H9 (cell line): ENCODE data around the gene MEDAG. TPM values are rescaled to one million over a fixed set of nuclear protein-coding genes. Genes with fewer than 3 reads are reported as not detected.

Source experiments
- DNase-seq: peaks from one replicate; pipeline ENCODE4 v3.0.0-alpha.2; 2017
- H2AFZ ChIP-seq: one replicate; pipeline ENCODE4 v1.6.1; 2013; ENCODE audit warnings: mild to moderate bottlenecking, low read length, control low read depth, moderate library complexity
- H2AK5ac ChIP-seq: 2 replicates; pipeline ENCODE4 v1.6.1; 2013; ENCODE audit warnings: low read length, control low read depth, mixed read lengths; ENCODE audit not compliant: insufficient read length
- H2BK120ac ChIP-seq: one replicate; pipeline ENCODE4 v1.6.1; 2013; ENCODE audit warnings: low read depth, mild to moderate bottlenecking, low read length, control low read depth, inconsistent platforms; ENCODE audit not compliant: poor library complexity, severe bottlenecking
- H2BK12ac ChIP-seq: 2 replicates; pipeline ENCODE4 v1.6.1; 2013; ENCODE audit warnings: low read length, control low read depth, mixed read lengths, low read depth; ENCODE audit not compliant: insufficient read length
- H2BK15ac ChIP-seq: 2 replicates; pipeline ENCODE4 v1.6.1; 2013; ENCODE audit warnings: low read depth, low read length, control low read depth
- H2BK20ac ChIP-seq: one replicate; pipeline ENCODE4 v1.6.1; 2013; ENCODE audit warnings: low read depth, mild to moderate bottlenecking, low read length, control low read depth, inconsistent platforms; ENCODE audit not compliant: poor library complexity, severe bottlenecking
- H2BK5ac ChIP-seq: 2 replicates; pipeline ENCODE4 v1.6.1; 2013; ENCODE audit warnings: low read length, control low read depth, mixed read lengths; ENCODE audit not compliant: insufficient read length
- H3K14ac ChIP-seq: 2 replicates; pipeline ENCODE4 v1.6.1; 2013; ENCODE audit warnings: low read length, control low read depth; ENCODE audit not compliant: insufficient read depth
- H3K18ac ChIP-seq: 2 replicates; pipeline ENCODE4 v1.6.1; 2013; ENCODE audit warnings: low read depth, mild to moderate bottlenecking, mixed read lengths, low read length, control low read depth; ENCODE audit not compliant: insufficient read length
- H3K23ac ChIP-seq: 2 replicates; pipeline ENCODE4 v1.6.1; 2013; ENCODE audit warnings: low read length, control low read depth, mixed read lengths, low read depth; ENCODE audit not compliant: insufficient read length
- H3K23me2 ChIP-seq: 2 replicates; pipeline ENCODE4 v1.6.1; 2013; ENCODE audit warnings: low read depth, mild to moderate bottlenecking, mixed read lengths, low read length, control low read depth; ENCODE audit not compliant: insufficient read length, poor library complexity, severe bottlenecking
- H3K27ac ChIP-seq: 2 replicates; pipeline ENCODE4 v1.5.1; 2013; ENCODE audit warnings: low read length, control low read depth, mixed read lengths, low read depth; ENCODE audit not compliant: insufficient read length
- H3K27me3 ChIP-seq: 2 replicates; pipeline ENCODE4 v1.6.1; 2013; ENCODE audit warnings: low read length, control low read depth, inconsistent platforms; ENCODE audit not compliant: insufficient read depth
- H3K4ac ChIP-seq: 2 replicates; pipeline ENCODE4 v1.6.1; 2013; ENCODE audit warnings: low read depth, mild to moderate bottlenecking, control low read depth, inconsistent platforms, low read length, moderate library complexity
- H3K4me1 ChIP-seq: 2 replicates; pipeline ENCODE4 v1.6.1; 2013; ENCODE audit warnings: low read length, control low read depth, inconsistent platforms; ENCODE audit not compliant: insufficient read depth
- H3K4me2 ChIP-seq: 2 replicates; pipeline ENCODE4 v1.6.1; 2013; ENCODE audit warnings: low read length, control low read depth, mixed read lengths; ENCODE audit not compliant: insufficient read length, insufficient read depth
- H3K56ac ChIP-seq: 2 replicates; pipeline ENCODE4 v1.6.1; 2013; ENCODE audit warnings: low read depth, mild to moderate bottlenecking, mixed read lengths, low read length, control low read depth; ENCODE audit not compliant: insufficient read length
- H3K79me1 ChIP-seq: 2 replicates; pipeline ENCODE4 v1.6.1; 2013; ENCODE audit warnings: low read depth, mild to moderate bottlenecking, moderate library complexity, low read length, control low read depth, inconsistent platforms; ENCODE audit not compliant: insufficient read depth, poor library complexity, severe bottlenecking
- H3K79me2 ChIP-seq: 2 replicates; pipeline ENCODE4 v1.6.1; 2013; ENCODE audit warnings: low read length, control low read depth, inconsistent platforms; ENCODE audit not compliant: insufficient read depth
- H3K9ac ChIP-seq: 2 replicates; pipeline ENCODE4 v1.6.1; 2013; ENCODE audit warnings: low read length, control low read depth, mixed read lengths; ENCODE audit not compliant: insufficient read length; ENCODE audit errors: extremely low read depth
- H3K9me3 ChIP-seq: one replicate; pipeline ENCODE4 v1.6.1; 2013; ENCODE audit warnings: low read depth, low read length, inconsistent platforms; ENCODE audit not compliant: control insufficient read depth
- H3T11ph ChIP-seq: one replicate; pipeline ENCODE4 v1.6.1; 2013; ENCODE audit warnings: mild to moderate bottlenecking, low read length, control low read depth, inconsistent platforms
- H4K20me1 ChIP-seq: one replicate; pipeline ENCODE4 v1.6.1; 2013; ENCODE audit not compliant: control insufficient read depth, insufficient read length, insufficient read depth
- H4K5ac ChIP-seq: 2 replicates; pipeline ENCODE4 v1.6.1; 2013; ENCODE audit warnings: low read depth, mild to moderate bottlenecking, mixed read lengths, low read length, control low read depth; ENCODE audit not compliant: insufficient read length
- H4K8ac ChIP-seq: replicated peaks from 2 replicates; pipeline ENCODE4 v1.6.1; 2013; ENCODE audit warnings: low read length, control low read depth, mixed read lengths, low read depth; ENCODE audit not compliant: insufficient read length
- H4K91ac ChIP-seq: 2 replicates; pipeline ENCODE4 v1.6.1; 2013; ENCODE audit warnings: low read depth, mild to moderate bottlenecking, moderate library complexity, mixed read lengths, low read length, control low read depth; ENCODE audit not compliant: insufficient read length
- H3K27ac Mint-ChIP-seq, 3 experiments: 2 replicates in 2 of 3; 3 replicates in 1 of 3; pipeline ENCODE4 v1.8.0; 2020 to 2021; ENCODE audit warnings: mixed read lengths in 3 of 3, mild to moderate bottlenecking in 1 of 3, moderate library complexity in 1 of 3
- H3K27me3 Mint-ChIP-seq: 2 replicates; pipeline ENCODE4 v1.8.0; 2021; ENCODE audit warnings: low read depth, mild to moderate bottlenecking, moderate library complexity, mixed read lengths
- H3K36me3 Mint-ChIP-seq, 3 experiments: 2 replicates in 2 of 3; 3 replicates in 1 of 3; pipeline ENCODE4 v1.8.0; 2020 to 2021; ENCODE audit warnings: low read depth in 3 of 3, mixed read lengths in 3 of 3; ENCODE audit not compliant: insufficient read depth in 1 of 3
- H3K4me1 Mint-ChIP-seq, 2 experiments: 2 replicates each; pipeline ENCODE4 v1.8.0; 2020; ENCODE audit warnings: mixed read lengths in 2 of 2
- H3K4me3 Mint-ChIP-seq, 2 experiments: 2 replicates in 1 of 2; 3 replicates in 1 of 2; pipeline ENCODE4 v1.8.0; 2020 to 2021; ENCODE audit warnings: mild to moderate bottlenecking in 2 of 2, mixed read lengths in 2 of 2, moderate library complexity in 1 of 2
- H3K9me3 Mint-ChIP-seq, 2 experiments: 2 replicates in 1 of 2; 3 replicates in 1 of 2; pipeline ENCODE4 v1.8.0; 2020; ENCODE audit warnings: mild to moderate bottlenecking in 2 of 2, mixed read lengths in 2 of 2, moderate library complexity in 1 of 2
- CTCF ChIP-seq: fragments of 200-600 bp; sonication (generic); conservative IDR thresholded peaks from 3 replicates; pipeline ENCODE4 v1.8.0; 2021; ENCODE audit warnings: antibody characterized with exemption, mild to moderate bottlenecking
- WGBS: extraction: QIAGEN DNeasy Blood & Tissue Kit; methylation state at CpG from one replicate; pipeline ENCODE4 v1.1.7; 2013; ENCODE audit warnings: missing lambda C conversion rate, low lambda C conversion rate, mixed read lengths; ENCODE audit not compliant: insufficient read length; ENCODE audit errors: extremely low coverage; 5-methylcytosine and 5-hydroxymethylcytosine counted together
- total RNA-seq: library from RNA; stranded (reverse); gene quantifications from 2 replicates; pipeline ENCODE4 v1.2.1, GENCODE V29; 2021

The MEDAG gene
- total RNA-seq, 1 experiment from 2014 or later = 0.87 TPM

- Histone ChIP-seq H4K20me1 (no peaks in the 10 kb centered on the region), H4K8ac (no peak overlapping the region), H3K56ac (no peak overlapping the region), H3K4me1 (peaks cover 14% of the 10 kb centered on the region; the same call in 1 of the 2 replicates), H3K23me2 (peaks cover 8% of the 10 kb centered on the region), H2BK120ac (no peak overlapping the region), H3K4ac (no peak overlapping the region), H2BK20ac (no peak overlapping the region), H3K27me3 (peaks cover 8% of the 10 kb centered on the region; the same call in 1 of the 2 replicates), H4K91ac (no peak overlapping the region), H2AFZ (no peak overlapping the region), H2BK15ac (no peak overlapping the region), H3K79me1 (no peaks in the 10 kb centered on the region), H3K9ac (peak overlapping the region; percentile 27), H3K4me2 (peak overlapping the region; percentile 98), H3K79me2 (no peaks in the 10 kb centered on the region), H4K5ac (no peak overlapping the region), H2BK12ac (no peak overlapping the region), H3T11ph (no peak overlapping the region), H2BK5ac (no peak overlapping the region), H2AK5ac (no peak overlapping the region), H3K27ac (no peak overlapping the region), H3K9me3 (no peaks in the 10 kb centered on the region), H3K18ac (no peak overlapping the region), H3K23ac (no peak overlapping the region), H3K14ac (no peak overlapping the region)
- peak; percentile 93 for TF ChIP-seq CTCF
- Mint-ChIP-seq H3K4me3 (peak overlapping the region; percentile 18 to 81; a peak in 4 of 5 replicates), H3K27ac (peak overlapping the region; percentile 20 to 93 (median 77); a peak in 5 of 7 replicates), H3K4me1 (peaks cover 45 to 59% of the 10 kb centered on the region in 2 experiments), H3K36me3 (peaks cover 0 to 6% (median 0%) of the 10 kb centered on the region in 3 experiments; a peak in 3 of 7 replicates), H3K27me3 (peaks cover 35% of the 10 kb centered on the region), H3K9me3 (no peaks in the 10 kb centered on the region; a peak in 1 of 5 replicates)
- DNase-seq = peak; percentile 83
- no CpG with 5 or more reads among the region's 17 CpGs for WGBS
These were observed 40.7 kb upstream of the MEDAG start for GRCh38 chr13:30865123-30866049.
